GM21360 (cell line): ENCODE results near the gene ATG4C.
"Not testable (repeated sequence)": the region's sequence is repeated elsewhere in the genome, so short reads cannot be mapped to it uniquely, and the experiment has no call there.

ENCODE experiments used
- ATAC-seq: cut with Tn5 transposase; IDR thresholded peaks from one replicate; pipeline ENCODE4 v1.9.1; 2021; ENCODE audit warnings: mild to moderate bottlenecking, moderate library complexity; ENCODE audit not compliant: unreplicated experiment

ATG4C gene

GRCh38 chr1:62774006-62774405 lies 9.9 kb upstream of the ATG4C start:
- no peak for ATAC-seq

GRCh38 chr1:62774971-62775595 lies 8.8 kb upstream of the ATG4C start:
- no peak for ATAC-seq

- no peak for ATAC-seq
These were observed 5.7 kb upstream of the ATG4C start for GRCh38 chr1:62778208-62778607.

GRCh38 chr1:62781841-62782543 lies 1.9 kb upstream of the ATG4C start:
- ATAC-seq, result no peak

- not testable (repeated sequence) for ATAC-seq
These were observed 1.3 kb upstream of the ATG4C start for GRCh38 chr1:62782544-62783212.

GRCh38 chr1:62784509-62785365 lies 805 bp downstream of the ATG4C start:
- peak; percentile 20 for ATAC-seq

- no peak for ATAC-seq
These were observed 6.8 kb downstream of the ATG4C start for GRCh38 chr1:62790716-62791115.

GRCh38 chr1:62794053-62794452 lies 10.1 kb downstream of the ATG4C start:
- no peak for ATAC-seq

- ATAC-seq, result no peak
These were observed 12.3 kb downstream of the ATG4C start for GRCh38 chr1:62796221-62796620.

GRCh38 chr1:62799688-62800087 lies 15.8 kb downstream of the ATG4C start:
- ATAC-seq, result no peak

GRCh38 chr1:62800281-62800680 lies 16.3 kb downstream of the ATG4C start:
- ATAC-seq, result peak; percentile 34

- ATAC-seq, result peak; percentile 98
These were observed 16.9 kb downstream of the ATG4C start for GRCh38 chr1:62800825-62801306.

- no peak for ATAC-seq
These were observed 25.9 kb downstream of the ATG4C start for GRCh38 chr1:62809788-62810187.

GRCh38 chr1:62810420-62811274 lies 26.7 kb downstream of the ATG4C start:
- ATAC-seq, result peak; percentile 94

- no peak for ATAC-seq
These were observed 39.6 kb downstream of the ATG4C start for GRCh38 chr1:62823556-62823955.

GRCh38 chr1:62826901-62827300 lies 43.0 kb downstream of the ATG4C start:
- no peak for ATAC-seq

GRCh38 chr1:62827786-62828185 lies 43.9 kb downstream of the ATG4C start:
- not testable (repeated sequence) for ATAC-seq

GRCh38 chr1:62832276-62832675 lies 48.3 kb downstream of the ATG4C start:
- ATAC-seq, result no peak

- ATAC-seq, result no peak
These were observed 49.6 kb downstream of the ATG4C start for GRCh38 chr1:62833529-62833928.

- no peak for ATAC-seq
These were observed 50.5 kb downstream of the ATG4C start for GRCh38 chr1:62834400-62834961.
